Measurements from ENCODE around the gene GRIK1.

The GRIK1 gene

GRCh38 chr21:29797155-29797554 is 142.6 kb downstream of the GRIK1 start:
- DNase-seq (ENCODE audit: insufficient read length, low spot score) (no peak), FAIRE-seq (no peak)
- no peak for TF ChIP-seq CTCF (IDR thresholded peaks at IDR 0.05; ENCODE audit: insufficient read depth, missing control alignments)

- no peak for DNase-seq (ENCODE audit: insufficient read length, low spot score)
- FAIRE-seq: no peak
- no peak for TF ChIP-seq CTCF (IDR thresholded peaks at IDR 0.05; ENCODE audit: insufficient read depth, missing control alignments)
Measured at GRCh38 chr21:29793712-29794111, 146.1 kb downstream of the GRIK1 start.

GRCh38 chr21:29789393-29789792 is 150.4 kb downstream of the GRIK1 start:
- no peak for FAIRE-seq
- DNase-seq (ENCODE audit: insufficient read length, low spot score): no peak
- no peak for TF ChIP-seq CTCF (IDR thresholded peaks at IDR 0.05; ENCODE audit: insufficient read depth, missing control alignments)

GRCh38 chr21:29788752-29789151 is 151.0 kb downstream of the GRIK1 start:
- DNase-seq (ENCODE audit: insufficient read length, low spot score) (no peak), FAIRE-seq (no peak)
- TF ChIP-seq CTCF (IDR thresholded peaks at IDR 0.05; ENCODE audit: insufficient read depth, missing control alignments): no peak

- FAIRE-seq: no peak
- no peak for TF ChIP-seq CTCF (IDR thresholded peaks at IDR 0.05; ENCODE audit: insufficient read depth, missing control alignments)
- no peak for DNase-seq (ENCODE audit: insufficient read length, low spot score)
Measured at GRCh38 chr21:29787361-29787909, 152.4 kb downstream of the GRIK1 start.

- DNase-seq (ENCODE audit: insufficient read length, low spot score) (no peak), FAIRE-seq (no peak)
- TF ChIP-seq CTCF (IDR thresholded peaks at IDR 0.05; ENCODE audit: insufficient read depth, missing control alignments): no peak
Measured at GRCh38 chr21:29786496-29787360, 153.1 kb downstream of the GRIK1 start.

GRCh38 chr21:29777160-29777559 is 162.6 kb downstream of the GRIK1 start:
- no peak for FAIRE-seq
- no peak for DNase-seq (ENCODE audit: insufficient read length, low spot score)
- no peak for TF ChIP-seq CTCF (IDR thresholded peaks at IDR 0.05; ENCODE audit: insufficient read depth, missing control alignments)
